ENCODE results near the gene ARHGAP18.
A peak's percentile ranks its signal among the peaks of the same experiment; 100 is the strongest.

The ARHGAP18 gene

DNA sequence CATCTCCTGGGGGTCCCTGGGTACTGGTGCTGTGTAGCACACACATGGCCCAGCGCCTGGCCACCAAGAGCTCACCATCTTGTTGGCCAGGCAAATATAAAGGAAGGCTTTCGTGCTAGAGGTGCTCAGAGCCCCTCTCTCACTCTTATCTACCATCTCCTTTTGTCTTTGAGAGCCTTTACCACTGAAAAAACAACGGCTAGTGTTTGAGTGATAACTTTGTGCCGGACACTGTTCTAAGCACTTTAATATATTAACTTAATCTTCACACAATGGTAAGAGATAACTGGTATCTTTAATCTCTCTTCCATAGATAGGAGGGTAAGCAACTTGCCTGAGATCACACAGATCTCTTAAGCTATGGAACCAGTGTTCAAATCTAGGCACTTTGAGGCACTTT, 21.5 kb upstream of the ARHGAP18 start (continued):
- TF ChIP-seq ZNF555 (tag by site-specific recombination; conservative IDR thresholded peaks at IDR 0.05) = no peak
- TF ChIP-seq, protein P1, sequence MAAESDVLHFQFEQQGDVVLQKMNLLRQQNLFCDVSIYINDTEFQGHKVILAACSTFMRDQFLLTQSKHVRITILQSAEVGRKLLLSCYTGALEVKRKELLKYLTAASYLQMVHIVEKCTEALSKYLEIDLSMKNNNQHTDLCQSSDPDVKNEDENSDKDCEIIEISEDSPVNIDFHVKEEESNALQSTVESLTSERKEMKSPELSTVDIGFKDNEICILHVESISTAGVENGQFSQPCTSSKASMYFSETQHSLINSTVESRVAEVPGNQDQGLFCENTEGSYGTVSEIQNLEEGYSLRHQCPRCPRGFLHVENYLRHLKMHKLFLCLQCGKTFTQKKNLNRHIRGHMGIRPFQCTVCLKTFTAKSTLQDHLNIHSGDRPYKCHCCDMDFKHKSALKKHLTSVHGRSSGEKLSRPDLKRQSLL (tag by site-specific recombination; IDR thresholded peaks at IDR 0.05) = no peak
- no peak for TF ChIP-seq PRDM4 (tag by site-specific recombination; IDR thresholded peaks at IDR 0.05)
- TF ChIP-seq HOXC10 (CRISPR knock-in tag; IDR thresholded peaks at IDR 0.05) = no peak
- TF ChIP-seq ZNF48 (tag by site-specific recombination; IDR thresholded peaks at IDR 0.05) = no peak
- no peak for TF ChIP-seq ZNF10 (tag by site-specific recombination; IDR thresholded peaks at IDR 0.05)
- TF ChIP-seq ZNF423 (tag by site-specific recombination; IDR thresholded peaks at IDR 0.05) = no peak

DNA sequence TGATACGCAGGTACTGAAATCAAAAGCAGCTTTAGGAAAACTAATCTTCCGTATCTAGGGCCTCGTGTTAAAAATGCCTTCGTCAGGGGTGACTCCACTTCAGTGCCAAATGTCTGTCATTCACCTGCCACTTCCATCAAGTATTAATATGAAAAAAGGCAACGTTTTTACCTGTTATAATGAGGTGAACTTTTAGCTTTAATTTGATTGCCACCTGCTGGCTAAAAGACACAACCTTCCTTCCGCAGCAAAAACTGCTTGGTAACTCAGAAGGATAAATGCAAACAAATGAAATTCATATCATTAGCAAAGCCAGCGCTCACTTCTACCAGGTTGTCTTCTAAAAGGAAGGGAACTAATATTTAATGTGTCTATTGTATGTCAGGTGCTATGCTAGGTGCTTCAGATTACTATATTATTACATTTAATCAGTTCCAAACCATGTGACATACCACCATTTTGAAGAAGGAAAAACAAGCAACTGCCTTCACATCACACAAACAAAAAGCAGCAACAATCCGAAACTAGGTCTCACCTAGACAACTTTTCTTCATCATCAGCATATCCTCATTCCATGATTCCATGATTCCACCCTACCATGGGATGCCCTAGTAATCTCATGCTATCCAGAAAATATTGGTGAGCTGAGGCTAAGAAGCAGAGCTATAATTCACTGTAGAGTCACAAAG, 20.6 kb upstream of the ARHGAP18 start:
- POLR2A ChIA-PET = no interaction called here

GRCh38 chr6:129726650-129727049, 16.7 kb upstream of the ARHGAP18 start:
- ChIA-PET POLR2A (no interaction called here), CTCF (interaction anchor here (0.6 to 7.8 kb wide), 5 partner anchors 49 to 295 kb away, joined by 3 to 205 read pairs (median 4); no protein-coding TSS in a partner anchor)
- H3K27ac ChIP-seq (ENCODE audit: extremely low read depth, low read depth, low read length) = no peak overlapping the region
- H3K4me3 ChIP-seq (ENCODE audit: low read depth, low read length) = no peak overlapping the region
- no peaks in the 10 kb centered on the region for H3K9me3 ChIP-seq (ENCODE audit: control insufficient read depth, insufficient read depth, low read depth, low read length)
- no peaks in the 10 kb centered on the region for H3K36me3 ChIP-seq (ENCODE audit: control insufficient read depth in 2 of 2, insufficient read depth in 1 of 2, low read length in 2 of 2)
- no peaks in the 10 kb centered on the region for H3K4me1 ChIP-seq (ENCODE audit: control insufficient read depth, insufficient read depth, low read length)
- no peak for TF ChIP-seq ZNF510 (tag by site-specific recombination; IDR thresholded peaks at IDR 0.05; ENCODE audit: insufficient replicate concordance)
- TF ChIP-seq, protein P2, sequence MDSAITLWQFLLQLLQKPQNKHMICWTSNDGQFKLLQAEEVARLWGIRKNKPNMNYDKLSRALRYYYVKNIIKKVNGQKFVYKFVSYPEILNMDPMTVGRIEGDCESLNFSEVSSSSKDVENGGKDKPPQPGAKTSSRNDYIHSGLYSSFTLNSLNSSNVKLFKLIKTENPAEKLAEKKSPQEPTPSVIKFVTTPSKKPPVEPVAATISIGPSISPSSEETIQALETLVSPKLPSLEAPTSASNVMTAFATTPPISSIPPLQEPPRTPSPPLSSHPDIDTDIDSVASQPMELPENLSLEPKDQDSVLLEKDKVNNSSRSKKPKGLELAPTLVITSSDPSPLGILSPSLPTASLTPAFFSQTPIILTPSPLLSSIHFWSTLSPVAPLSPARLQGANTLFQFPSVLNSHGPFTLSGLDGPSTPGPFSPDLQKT (IDR thresholded peaks at IDR 0.05; ENCODE audit: borderline replicate concordance, low read depth, low read length) = no peak
- TF ChIP-seq PRDM10 (tag by site-specific recombination; IDR thresholded peaks at IDR 0.05) = no peak
- no peak for TF ChIP-seq ZNF707 (tag by site-specific recombination; IDR thresholded peaks at IDR 0.05)
- TF ChIP-seq ZNF311 (tag by site-specific recombination; IDR thresholded peaks at IDR 0.05; ENCODE audit: borderline replicate concordance) = no peak

More for the DNA sequence above, 20.6 kb upstream of the ARHGAP18 start:
- Histone ChIP-seq H3K4me3 (ENCODE audit: low read depth, low read length) (no peak overlapping the region), H3K9me3 (ENCODE audit: control insufficient read depth, insufficient read depth, low read depth, low read length) (no peaks in the 10 kb centered on the region), H3K4me1 (ENCODE audit: control insufficient read depth, insufficient read depth, low read length) (no peaks in the 10 kb centered on the region), H3K36me3 (ENCODE audit: control insufficient read depth in 2 of 2, insufficient read depth in 1 of 2, low read length in 2 of 2) (no peaks in the 10 kb centered on the region), H3K27ac (ENCODE audit: extremely low read depth, low read depth, low read length) (no peak overlapping the region)
- CTCF ChIA-PET = interaction anchor here (0.6 to 7.8 kb wide), 32 partner anchors 9 to 291 kb away, joined by 3 to 205 read pairs (median 5); partner anchors contain the start of genes ARHGAP18 and L3MBTL3
- TF ChIP-seq CTCF (tag by site-specific recombination; IDR thresholded peaks at IDR 0.05) (0 out of 2 replicates have a peak, but pooled peaks have one; percentile 32), KLF9 (tag by site-specific recombination; IDR thresholded peaks at IDR 0.05; ENCODE audit: low read depth) (no peak), FEZF1 (tag by site-specific recombination; IDR thresholded peaks at IDR 0.05) (no peak), ZNF654 (tag by site-specific recombination; IDR thresholded peaks at IDR 0.05; ENCODE audit: low read depth) (peak; percentile 84), SALL2 (tag by site-specific recombination; IDR thresholded peaks at IDR 0.05; ENCODE audit: borderline replicate concordance) (no peak)
